Measurements from ENCODE around the gene WDR77. TPM values are rescaled to one million over a fixed set of nuclear protein-coding genes. Genes with fewer than 3 reads are reported as not detected.

WDR77 gene
- total and polyA plus RNA-seq, 2 of the 13 experiments (the other 11 are each of a cell fraction or from before 2014, with no cell fraction given) = 90.6 to 108 TPM

- no peak for TF ChIP-seq ZBTB25 (CRISPR knock-in tag; IDR thresholded peaks at IDR 0.05)
- TF ChIP-seq FOXJ3 (CRISPR knock-in tag; IDR thresholded peaks at IDR 0.05; ENCODE audit: borderline replicate concordance) = no peak
- no peak for TF ChIP-seq ZEB1 (IDR thresholded peaks at IDR 0.05; ENCODE audit: insufficient replicate concordance, low read depth)
- TF ChIP-seq FOSL2 (CRISPR knock-in tag; IDR thresholded peaks at IDR 0.05) = no peak
Measured at GRCh38 chr1:111496398-111496797, 47.3 kb upstream of the WDR77 start (continued).

- BruUV-seq (replicated peaks) = no TSS peak
- Histone ChIP-seq H3K9me3 (ENCODE audit: low read length) (no peaks in the 10 kb centered on the region), H3K27me3 (ENCODE audit: control insufficient read depth in 1 of 2, insufficient read depth in 2 of 2, low read length in 2 of 2) (peaks cover 5 to 29% of the 10 kb centered on the region in 2 experiments; a peak in 3 of 5 replicates), H3K79me2 (ENCODE audit: insufficient read depth, low read length) (no peaks in the 10 kb centered on the region), H3K4me2 (ENCODE audit: low read depth, low read length) (no peak overlapping the region), H2AFZ (ENCODE audit: low read length) (no peak overlapping the region), H3K4me1 (ENCODE audit: insufficient read depth, low read length) (peaks cover 9% of the 10 kb centered on the region; the same call in 1 of the 2 replicates), H3K36me3 (replicated peaks in 1 of 2; ENCODE audit: control insufficient read depth in 1 of 2, insufficient read depth in 2 of 2, low read length in 2 of 2) (no peaks in the 10 kb centered on the region), H3K4me3 (replicated peaks in 1 of 3; ENCODE audit: insufficient read depth in 1 of 3, low read depth in 2 of 3, low read length in 3 of 3) (no peak overlapping the region), H4K20me1 (ENCODE audit: insufficient read depth, low read length) (no peaks in the 10 kb centered on the region), H3K9ac (ENCODE audit: insufficient read depth, low read depth, low read length) (no peak overlapping the region), H3K27ac (ENCODE audit: extremely low read length, insufficient read depth, low read length) (no peak overlapping the region)
- intact Hi-C loops (cut with micrococcal nuclease; ENCODE audit: unreplicated experiment) = no loop called here
- FAIRE-seq (no peak), ATAC-seq (no peak), DNase-seq (ENCODE audit: low spot score) (no peak)
- TF ChIP-seq ZNF275 (CRISPR knock-in tag; IDR thresholded peaks at IDR 0.05; ENCODE audit: borderline replicate concordance) = no peak
- TF ChIP-seq ZC3H4 (CRISPR knock-in tag; IDR thresholded peaks at IDR 0.05; ENCODE audit: borderline replicate concordance) = no peak
- TF ChIP-seq SIN3A (IDR thresholded peaks at IDR 0.05; ENCODE audit: borderline replicate concordance, low read depth, low read length) = no peak
- TF ChIP-seq MZF1 (CRISPR knock-in tag; IDR thresholded peaks at IDR 0.05; ENCODE audit: borderline replicate concordance) = no peak
- no peak for TF ChIP-seq SNRNP70 (IDR thresholded peaks at IDR 0.05; ENCODE audit: low read depth, low read length)
- TF ChIP-seq GPN1 (CRISPR knock-in tag; IDR thresholded peaks at IDR 0.05; ENCODE audit: borderline replicate concordance) = no peak
- no peak for TF ChIP-seq PHF20 (CRISPR knock-in tag; IDR thresholded peaks at IDR 0.05)
- TF ChIP-seq KDM2A (CRISPR knock-in tag; IDR thresholded peaks at IDR 0.05; ENCODE audit: borderline replicate concordance, low read depth) = no peak
- TF ChIP-seq ZNF7 (CRISPR knock-in tag; IDR thresholded peaks at IDR 0.05) = no peak
- no peak for TF ChIP-seq THAP9 (CRISPR knock-in tag; IDR thresholded peaks at IDR 0.05; ENCODE audit: borderline replicate concordance)
- TF ChIP-seq ZNF816 (CRISPR knock-in tag; IDR thresholded peaks at IDR 0.05; ENCODE audit: borderline replicate concordance) = no peak
- 52% methylated on average over 7 of the region's 7 CpGs for WGBS (ENCODE audit: low lambda C conversion rate)
- ChIA-PET CTCF (ENCODE audit: low intra/inter-chr PET ratio, low total read pairs) (no interaction called here), POLR2A (interaction anchor here (1.5 kb wide), 1 partner anchor 17 kb away, joined by 5 read pairs; no protein-coding TSS in a partner anchor)
- in situ Hi-C loops (cut with HindIII; ENCODE audit: extremely low pct_ligation_motif_present, low pct_unique_long_range_greater_than_20kb) = no loop called here
Measured at GRCh38 chr1:111491070-111491469, 42.0 kb upstream of the WDR77 start.

All from HepG2 (cell line).